Measurements from ENCODE around the gene VIL1.

DNA sequence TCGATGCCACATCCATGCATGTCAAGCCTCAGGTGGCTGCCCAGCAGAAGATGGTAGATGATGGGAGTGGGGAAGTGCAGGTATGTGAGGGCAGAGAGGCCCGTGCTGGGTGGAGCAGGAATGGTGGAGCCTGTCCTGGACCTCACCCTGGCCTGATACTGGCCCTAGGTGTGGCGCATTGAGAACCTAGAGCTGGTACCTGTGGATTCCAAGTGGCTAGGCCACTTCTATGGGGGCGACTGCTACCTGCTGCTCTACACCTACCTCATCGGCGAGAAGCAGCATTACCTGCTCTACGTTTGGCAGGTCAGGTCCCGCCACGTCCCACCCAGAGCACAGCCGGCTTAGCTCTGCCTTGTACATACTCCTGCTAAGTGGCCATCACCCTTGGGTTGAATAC, 13.0 kb downstream of the VIL1 start:
- TF ChIP-seq, protein P1, sequence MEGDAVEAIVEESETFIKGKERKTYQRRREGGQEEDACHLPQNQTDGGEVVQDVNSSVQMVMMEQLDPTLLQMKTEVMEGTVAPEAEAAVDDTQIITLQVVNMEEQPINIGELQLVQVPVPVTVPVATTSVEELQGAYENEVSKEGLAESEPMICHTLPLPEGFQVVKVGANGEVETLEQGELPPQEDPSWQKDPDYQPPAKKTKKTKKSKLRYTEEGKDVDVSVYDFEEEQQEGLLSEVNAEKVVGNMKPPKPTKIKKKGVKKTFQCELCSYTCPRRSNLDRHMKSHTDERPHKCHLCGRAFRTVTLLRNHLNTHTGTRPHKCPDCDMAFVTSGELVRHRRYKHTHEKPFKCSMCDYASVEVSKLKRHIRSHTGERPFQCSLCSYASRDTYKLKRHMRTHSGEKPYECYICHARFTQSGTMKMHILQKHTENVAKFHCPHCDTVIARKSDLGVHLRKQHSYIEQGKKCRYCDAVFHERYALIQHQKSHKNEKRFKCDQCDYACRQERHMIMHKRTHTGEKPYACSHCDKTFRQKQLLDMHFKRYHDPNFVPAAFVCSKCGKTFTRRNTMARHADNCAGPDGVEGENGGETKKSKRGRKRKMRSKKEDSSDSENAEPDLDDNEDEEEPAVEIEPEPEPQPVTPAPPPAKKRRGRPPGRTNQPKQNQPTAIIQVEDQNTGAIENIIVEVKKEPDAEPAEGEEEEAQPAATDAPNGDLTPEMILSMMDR (IDR thresholded peaks at IDR 0.05) = no peak
- TF ChIP-seq POLR2A (IDR thresholded peaks at IDR 0.05) = no peak
- no peak for TF ChIP-seq EP300 (IDR thresholded peaks at IDR 0.05)

Data from ovary (tissue), 3 donors.